Ovary (tissue), 3 donors: ENCODE measurements around the gene LYPD1.

Experiments
- CTCF ChIP-seq, 3 donors: fragments of 450-650 bp in 2 of 3; fragments of 200-600 bp in 1 of 3; IDR thresholded peaks; one replicate each; pipeline versions ENCODE4 v1.5.1 to v1.8.0; 2016 to 2022; ENCODE audit warnings: antibody characterized with exemption in 3 of 3, mild to moderate bottlenecking in 1 of 3
- EP300 ChIP-seq: sonication (generic); formaldehyde crosslinking; IDR thresholded peaks from one replicate; pipeline ENCODE4 v1.6.1; 2017; ENCODE audit warnings: antibody characterized with exemption
- donor health status: DM: no; HTN: no; CAD: no.

GRCh38 chr2:132607426-132608090 lies 62.4 kb downstream of the LYPD1 start:
- TF ChIP-seq CTCF (IDR thresholded peaks at IDR 0.05) (no peak), EP300 (no peak)
